ENCODE results near the gene SYNM.

SYNM gene

GRCh38 chr15:99122831-99123712 is 18.2 kb downstream of the SYNM start:
- no peak for DNase-seq (ENCODE audit: low spot score)

- peak; percentile 89 for DNase-seq (ENCODE audit: low spot score)
Observed at GRCh38 chr15:99123713-99124451, 19.0 kb downstream of the SYNM start.

DNA sequence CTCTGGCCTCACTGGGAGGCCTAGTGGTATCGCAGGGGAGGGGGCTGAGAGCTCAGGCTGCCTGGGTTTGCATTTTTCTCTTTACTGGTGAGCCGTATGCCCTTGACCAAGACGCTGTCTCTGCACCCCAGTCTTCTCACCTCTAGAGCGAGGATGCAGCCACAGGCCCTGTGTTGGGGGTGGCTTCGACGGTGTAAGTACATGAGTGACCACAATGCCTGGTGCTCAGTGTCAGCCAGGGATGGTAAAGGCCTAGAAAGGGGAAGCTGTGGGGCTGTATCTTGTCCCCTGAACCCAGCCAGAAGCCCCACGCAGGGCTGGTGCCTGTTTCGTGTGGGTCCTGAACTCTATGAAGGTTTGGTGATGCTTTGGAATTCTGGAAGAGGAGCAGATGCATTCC is 19.8 kb downstream of the SYNM start:
- no peak for DNase-seq (ENCODE audit: low spot score)

GRCh38 chr15:99125061-99125891 is 20.4 kb downstream of the SYNM start:
- no peak for DNase-seq (ENCODE audit: low spot score)

DNA sequence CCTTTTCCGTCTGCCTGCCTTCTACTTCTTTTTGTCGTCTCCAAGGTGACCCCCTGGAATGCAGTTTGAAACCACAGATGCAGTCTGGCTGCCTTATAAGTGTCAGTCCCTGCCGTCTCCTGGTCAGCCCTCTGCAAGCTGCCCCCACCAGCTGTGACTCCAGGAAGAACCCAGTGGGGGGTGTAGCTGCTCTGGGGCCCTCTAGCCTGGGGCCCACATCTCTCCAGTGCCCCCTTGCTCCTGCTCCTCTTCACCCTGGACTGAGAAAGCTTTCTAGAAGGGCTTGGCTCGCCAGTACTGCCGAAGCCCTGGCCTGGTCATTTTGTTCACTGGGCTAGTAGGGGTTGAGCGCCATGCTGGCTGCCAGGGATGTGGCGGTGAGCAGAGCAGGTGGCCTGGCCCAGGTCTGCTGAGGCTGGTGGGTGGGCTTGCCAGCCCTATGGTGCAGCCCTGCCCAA is 21.3 kb downstream of the SYNM start:
- DNase-seq (ENCODE audit: low spot score) = no peak

DNA sequence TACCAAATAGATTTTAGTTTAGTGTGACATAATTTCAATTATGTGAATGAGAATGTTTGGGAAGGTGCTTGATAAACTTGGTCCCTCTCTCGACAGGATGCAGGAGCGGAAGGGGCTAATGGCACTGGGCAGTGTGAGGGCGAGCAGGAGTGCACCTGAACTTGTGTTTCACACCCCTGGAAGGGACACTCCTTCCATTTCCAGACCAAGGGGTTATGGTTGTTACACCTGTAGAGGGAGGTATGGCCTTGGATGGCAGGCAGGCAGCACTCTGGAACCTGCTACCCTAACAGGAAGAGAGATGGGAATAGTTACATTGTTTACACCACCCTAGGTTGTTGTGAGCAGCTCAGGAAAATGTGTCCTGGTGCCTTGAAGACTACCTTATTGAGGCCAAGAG is 22.1 kb downstream of the SYNM start:
- no peak for DNase-seq (ENCODE audit: low spot score)

DNA sequence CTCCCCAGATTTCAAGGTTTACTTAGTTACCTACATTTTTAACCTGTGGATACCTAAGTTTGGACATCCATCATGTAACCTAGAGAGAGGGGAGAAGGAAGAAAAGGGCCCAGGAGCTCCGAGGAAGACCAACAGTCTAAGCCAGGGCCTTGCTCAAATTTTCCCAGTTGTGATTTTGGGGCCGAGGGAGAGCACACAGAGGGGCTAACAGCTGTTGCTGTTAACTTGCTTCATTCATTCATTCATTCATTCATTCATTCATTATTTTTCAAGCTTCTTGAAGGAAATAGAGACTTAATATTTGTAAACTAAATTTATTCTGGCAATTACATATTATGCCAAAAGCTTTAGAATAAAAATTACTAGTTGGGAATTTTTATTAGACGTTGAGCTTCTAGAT is 22.9 kb downstream of the SYNM start:
- DNase-seq (ENCODE audit: low spot score) = no peak

- DNase-seq (ENCODE audit: low spot score) = no peak
Observed at GRCh38 chr15:99128411-99128810, 23.5 kb downstream of the SYNM start.

DNA sequence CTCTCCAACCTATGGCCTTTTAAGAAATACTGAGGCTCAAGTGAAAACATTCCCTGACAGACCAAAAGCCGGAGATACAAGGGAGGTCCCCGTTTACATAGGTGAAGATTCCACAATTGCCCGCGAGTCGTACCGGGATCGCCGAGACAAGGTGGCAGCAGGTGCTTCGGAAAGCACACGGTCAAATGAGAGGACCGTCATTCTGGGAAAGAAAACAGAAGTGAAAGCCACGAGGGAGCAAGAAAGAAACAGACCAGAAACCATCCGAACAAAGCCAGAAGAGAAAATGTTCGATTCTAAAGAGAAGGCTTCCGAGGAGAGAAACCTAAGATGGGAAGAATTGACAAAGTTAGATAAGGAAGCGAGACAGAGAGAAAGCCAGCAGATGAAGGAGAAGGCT is 24.8 kb downstream of the SYNM start:
- no peak for DNase-seq (ENCODE audit: low spot score)

GRCh38 chr15:99130314-99130713 is 25.4 kb downstream of the SYNM start:
- DNase-seq (ENCODE audit: low spot score) = no peak

DNA sequence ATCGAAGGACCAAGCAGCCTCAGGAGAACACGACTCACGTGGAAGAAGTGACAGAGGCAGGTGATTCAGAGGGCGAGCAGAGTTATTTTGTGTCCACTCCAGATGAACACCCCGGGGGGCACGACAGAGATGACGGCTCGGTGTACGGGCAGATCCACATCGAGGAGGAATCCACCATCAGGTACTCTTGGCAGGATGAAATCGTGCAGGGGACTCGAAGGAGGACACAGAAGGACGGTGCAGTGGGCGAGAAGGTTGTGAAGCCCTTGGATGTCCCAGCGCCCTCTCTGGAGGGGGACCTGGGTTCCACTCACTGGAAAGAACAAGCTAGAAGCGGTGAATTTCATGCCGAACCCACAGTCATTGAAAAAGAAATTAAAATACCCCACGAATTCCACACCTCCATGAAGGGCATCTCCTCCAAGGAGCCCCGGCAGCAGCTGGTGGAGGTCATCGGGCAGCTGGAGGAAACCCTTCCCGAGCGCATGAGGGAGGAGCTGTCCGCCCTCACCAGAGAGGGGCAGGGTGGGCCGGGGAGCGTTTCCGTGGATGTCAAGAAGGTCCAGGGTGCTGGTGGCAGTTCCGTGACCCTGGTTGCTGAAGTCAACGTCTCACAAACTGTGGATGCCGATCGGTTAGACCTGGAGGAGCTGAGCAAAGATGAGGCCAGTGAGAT is 26.0 kb downstream of the SYNM start:
- DNase-seq (ENCODE audit: low spot score) = no peak

DNA sequence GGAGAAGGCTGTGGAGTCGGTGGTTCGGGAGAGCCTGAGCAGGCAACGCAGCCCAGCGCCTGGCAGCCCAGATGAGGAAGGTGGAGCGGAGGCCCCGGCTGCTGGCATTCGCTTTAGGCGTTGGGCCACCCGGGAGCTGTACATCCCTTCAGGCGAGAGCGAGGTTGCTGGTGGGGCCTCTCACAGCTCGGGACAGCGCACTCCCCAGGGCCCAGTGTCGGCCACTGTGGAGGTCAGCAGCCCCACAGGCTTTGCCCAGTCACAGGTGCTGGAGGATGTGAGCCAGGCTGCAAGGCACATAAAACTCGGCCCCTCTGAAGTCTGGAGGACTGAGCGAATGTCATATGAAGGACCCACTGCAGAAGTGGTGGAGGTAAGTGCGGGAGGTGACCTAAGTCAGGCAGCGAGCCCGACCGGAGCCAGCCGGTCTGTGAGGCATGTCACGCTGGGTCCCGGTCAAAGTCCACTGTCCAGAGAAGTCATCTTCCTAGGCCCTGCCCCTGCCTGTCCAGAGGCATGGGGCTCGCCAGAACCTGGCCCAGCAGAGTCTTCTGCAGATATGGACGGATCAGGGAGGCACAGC is 26.7 kb downstream of the SYNM start:
- no peak for DNase-seq (ENCODE audit: low spot score)

- no peak for DNase-seq (ENCODE audit: low spot score)
Observed at GRCh38 chr15:99132122-99132521, 27.2 kb downstream of the SYNM start.

DNA sequence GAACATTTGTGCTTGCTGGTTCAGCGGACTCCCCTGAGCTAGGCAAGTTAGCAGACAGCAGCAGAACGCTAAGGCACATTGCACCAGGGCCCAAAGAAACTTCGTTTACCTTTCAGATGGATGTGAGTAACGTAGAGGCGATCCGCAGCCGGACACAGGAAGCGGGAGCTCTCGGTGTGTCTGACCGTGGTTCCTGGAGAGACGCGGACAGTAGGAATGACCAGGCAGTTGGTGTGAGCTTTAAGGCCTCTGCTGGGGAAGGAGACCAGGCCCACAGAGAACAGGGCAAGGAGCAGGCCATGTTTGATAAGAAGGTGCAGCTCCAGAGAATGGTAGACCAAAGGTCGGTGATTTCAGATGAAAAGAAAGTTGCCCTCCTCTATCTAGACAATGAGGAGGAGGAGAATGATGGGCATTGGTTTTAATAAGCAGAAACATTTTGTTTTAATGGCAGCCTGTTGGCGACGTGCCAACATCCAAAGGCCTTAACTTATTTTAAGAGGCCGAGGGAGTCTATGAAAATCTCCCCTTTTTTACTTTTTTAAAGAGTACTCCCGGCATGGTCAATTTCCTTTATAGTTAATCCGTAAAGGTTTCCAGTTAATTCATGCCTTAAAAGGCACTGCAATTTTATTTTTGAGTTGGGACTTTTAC is 27.9 kb downstream of the SYNM start:
- no peak for DNase-seq (ENCODE audit: low spot score)

DNA sequence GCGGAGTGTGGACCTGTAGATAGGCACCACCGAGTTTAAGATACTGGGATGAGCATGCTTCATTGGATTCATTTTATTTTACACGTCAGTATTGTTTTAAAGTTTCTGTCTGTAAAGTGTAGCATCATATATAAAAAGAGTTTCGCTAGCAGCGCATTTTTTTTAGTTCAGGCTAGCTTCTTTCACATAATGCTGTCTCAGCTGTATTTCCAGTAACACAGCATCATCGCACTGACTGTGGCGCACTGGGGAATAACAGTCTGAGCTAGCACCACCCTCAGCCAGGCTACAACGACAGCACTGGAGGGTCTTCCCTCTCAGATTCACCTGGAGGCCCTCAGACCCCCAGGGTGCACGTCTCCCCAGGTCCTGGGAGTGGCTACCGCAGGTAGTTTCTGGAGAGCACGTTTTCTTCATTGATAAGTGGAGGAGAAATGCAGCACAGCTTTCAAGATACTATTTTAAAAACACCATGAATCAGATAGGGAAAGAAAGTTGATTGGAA is 29.5 kb downstream of the SYNM start:
- DNase-seq (ENCODE audit: low spot score) = no peak

DNA sequence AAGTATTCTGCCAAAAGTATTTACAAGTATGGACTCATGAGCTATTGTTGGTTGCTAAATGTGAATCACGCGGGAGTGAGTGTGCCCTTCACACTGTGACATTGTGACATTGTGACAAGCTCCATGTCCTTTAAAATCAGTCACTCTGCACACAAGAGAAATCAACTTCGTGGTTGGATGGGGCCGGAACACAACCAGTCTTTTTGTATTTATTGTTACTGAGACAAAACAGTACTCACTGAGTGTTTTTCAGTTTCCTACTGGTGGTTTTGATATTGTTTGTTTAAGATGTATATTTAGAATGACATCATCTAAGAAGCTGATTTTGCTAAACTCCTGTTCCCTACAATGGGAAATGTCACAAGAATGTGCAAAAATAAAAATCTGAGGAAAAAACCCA is 30.3 kb downstream of the SYNM start:
- DNase-seq (ENCODE audit: low spot score) = no peak

GRCh38 chr15:99137111-99137546 is 32.2 kb downstream of the SYNM start:
- no peak for DNase-seq (ENCODE audit: low spot score)

GRCh38 chr15:99137877-99138276 is 33.0 kb downstream of the SYNM start:
- DNase-seq (ENCODE audit: low spot score) = no peak

- DNase-seq (ENCODE audit: low spot score) = no peak
Observed at GRCh38 chr15:99138491-99138982, 33.7 kb downstream of the SYNM start.

- DNase-seq (ENCODE audit: low spot score) = no peak
Observed at GRCh38 chr15:99139276-99139675, 34.4 kb downstream of the SYNM start.

Data from SW480 (cell line).